SK-N-SH (cell line): ENCODE measurements around the gene CRPPA. TPM values are rescaled to one million over a fixed set of nuclear protein-coding genes. Genes with fewer than 3 reads are reported as not detected.

Experiments used
- CTCF ChIA-PET: fragments of 300-600, 350-600 bp; formaldehyde crosslinking; extraction: SDS; loops from one replicate; lab custom pipeline; 2021; lab: Yijun Ruan, JAX
- POLR2A ChIA-PET: fragments of 350-600 bp; sonication (Branson Sonifier 250); formaldehyde crosslinking; extraction: SDS; loops from one replicate; lab custom pipeline; 2020; ENCODE audit warnings: antibody characterized with exemption, inconsistent platforms; lab: Yijun Ruan, JAX
- DNase-seq: peaks from one replicate; pipeline ENCODE4 v3.0.0; 2012
- H2AFZ ChIP-seq: fragments of 200-600 bp; sonication (generic); 2 replicates; pipeline ENCODE4 v1.8.1; 2016; ENCODE audit warnings: antibody characterized with exemption, mild to moderate bottlenecking, low read depth
- H3F3A ChIP-seq: fragments of 200-600 bp; sonication (generic); replicated peaks from 2 replicates; pipeline ENCODE3; 2016; ENCODE audit warnings: antibody characterized with exemption, mild to moderate bottlenecking; ENCODE audit not compliant: insufficient read depth
- H3K27ac ChIP-seq, 2 experiments: fragments of 200-500 bp in 1 of 2; fragments of 200-600 bp in 1 of 2; sonication (Bioruptor generic) in 1 of 2; sonication (generic), shearing (Covaris generic) in 1 of 2; 2 replicates each; pipeline versions ENCODE4 v1.5.1 to v1.6.1; 2014 to 2016; ENCODE audit warnings: low read depth in 2 of 2, inconsistent platforms in 1 of 2, low read length in 1 of 2, mild to moderate bottlenecking in 1 of 2, mixed read lengths in 1 of 2
- H3K27me3 ChIP-seq: fragments of 200-600 bp; sonication (generic), shearing (Covaris generic); 2 replicates; pipeline ENCODE4 v1.6.1; 2016; ENCODE audit warnings: mixed run types; ENCODE audit not compliant: insufficient read depth
- H3K36me3 ChIP-seq, 2 experiments: fragments of 200-500 bp in 1 of 2; fragments of 200-600 bp in 1 of 2; sonication (Bioruptor generic) in 1 of 2; sonication (generic) in 1 of 2; replicated peaks in 1 of 2; 2 replicates each; pipeline versions ENCODE3 to v1.5.1; 2014 to 2016; ENCODE audit warnings: low read length in 1 of 2, mild to moderate bottlenecking in 1 of 2; ENCODE audit not compliant: insufficient read depth in 2 of 2, control insufficient read depth in 1 of 2
- H3K4me1 ChIP-seq, 2 experiments: fragments of 200-500 bp in 1 of 2; fragments of 200-600 bp in 1 of 2; sonication (Bioruptor generic) in 1 of 2; sonication (generic), shearing (Covaris generic) in 1 of 2; 2 replicates each; pipeline versions ENCODE4 v1.5.1 to v1.6.1; 2014 to 2016; ENCODE audit warnings: low read depth in 1 of 2, low read length in 1 of 2, mixed run types in 1 of 2; ENCODE audit not compliant: insufficient read depth in 2 of 2, control insufficient read depth in 1 of 2
- H3K4me2 ChIP-seq: fragments of 200-600 bp; sonication (generic), shearing (Covaris generic); 2 replicates; pipeline ENCODE4 v1.6.1; 2017; ENCODE audit warnings: mixed run types
- H3K4me3 ChIP-seq, 2 experiments: fragments of 200-500 bp in 1 of 2; fragments of 200-600 bp in 1 of 2; sonication (Bioruptor generic) in 1 of 2; sonication (generic), shearing (Covaris generic) in 1 of 2; 2 replicates each; pipeline versions ENCODE4 v1.5.1 to v1.8.1; 2014 to 2016; ENCODE audit warnings: low read depth in 2 of 2, inconsistent platforms in 1 of 2, low read length in 1 of 2, mild to moderate bottlenecking in 1 of 2, mixed read lengths in 1 of 2, moderate library complexity in 1 of 2
- H3K79me2 ChIP-seq: fragments of 200-600 bp; sonication (generic); 2 replicates; pipeline ENCODE4 v1.8.1; 2017; ENCODE audit warnings: mild to moderate bottlenecking; ENCODE audit not compliant: insufficient read depth
- H3K9ac ChIP-seq: fragments of 200-600 bp; sonication (generic); 2 replicates; pipeline ENCODE4 v1.6.1; 2017; ENCODE audit warnings: mixed run types
- H3K9me2 ChIP-seq: fragments of 200-600 bp; sonication (generic); 2 replicates; pipeline ENCODE4 v1.6.1; 2017; ENCODE audit warnings: mixed run types
- H3K9me3 ChIP-seq: fragments of 200-600 bp; sonication (generic); 2 replicates; pipeline ENCODE4 v1.6.1; 2017; ENCODE audit warnings: mixed run types, mild to moderate bottlenecking, moderate library complexity
- H4K20me1 ChIP-seq: fragments of 200-600 bp; sonication (generic); 2 replicates; pipeline ENCODE4 v1.6.1; 2017; ENCODE audit warnings: mild to moderate bottlenecking, mixed run types; ENCODE audit not compliant: insufficient read depth
- ELF1 ChIP-seq: IDR thresholded peaks from 2 replicates; pipeline ENCODE4 v1.4.0; 2012
- EP300 ChIP-seq, 2 experiments: IDR thresholded peaks; 2 replicates each; pipeline versions ENCODE4 v1.4.0 to v1.6.1; 2012; ENCODE audit warnings: borderline replicate concordance in 1 of 2, low read depth in 1 of 2, low read length in 1 of 2
- EZH2phosphoT487 ChIP-seq: fragments of 200-600 bp; sonication (generic); IDR thresholded peaks from 2 replicates; pipeline ENCODE4 v1.6.1; 2017; ENCODE audit warnings: low read depth, mixed run types, mild to moderate bottlenecking, antibody characterized with exemption, moderate library complexity, borderline replicate concordance
- FOSL2 ChIP-seq: IDR thresholded peaks from 2 replicates; pipeline ENCODE4 v1.4.0; 2012; ENCODE audit warnings: low read depth, mild to moderate bottlenecking, moderate library complexity, borderline replicate concordance
- FOXJ3 ChIP-seq: sonication (generic); formaldehyde crosslinking; IDR thresholded peaks from 2 replicates; pipeline ENCODE4 v1.5.1; 2020; ENCODE audit warnings: mild to moderate bottlenecking, missing genetic modification reagents
- FOXM1 ChIP-seq: IDR thresholded peaks from 2 replicates; pipeline ENCODE4 v1.4.0; 2012; ENCODE audit warnings: low read depth, mild to moderate bottlenecking
- IRF3 ChIP-seq: fragments of 150-350 bp; IDR thresholded peaks from 2 replicates; pipeline ENCODE4 v1.6.1; 2016; ENCODE audit warnings: mild to moderate bottlenecking, low read depth, low read length
- JUND ChIP-seq: IDR thresholded peaks from 2 replicates; pipeline ENCODE4 v1.4.0; 2012
- MEF2A ChIP-seq: IDR thresholded peaks from 2 replicates; pipeline ENCODE4 v1.4.0; 2012; ENCODE audit warnings: low read depth, borderline replicate concordance
- NFIC ChIP-seq: IDR thresholded peaks from 2 replicates; pipeline ENCODE4 v1.4.0; 2012; ENCODE audit warnings: borderline replicate concordance
- NRF1 ChIP-seq: IDR thresholded peaks from 2 replicates; pipeline ENCODE4 v1.6.1; 2012; ENCODE audit warnings: low read depth, mild to moderate bottlenecking, low read length
- RXRA ChIP-seq: IDR thresholded peaks from 2 replicates; pipeline ENCODE4 v1.4.0; 2012; ENCODE audit warnings: low read depth, mild to moderate bottlenecking, borderline replicate concordance
- SIN3A ChIP-seq: IDR thresholded peaks from 2 replicates; pipeline ENCODE4 v1.6.1; 2012; ENCODE audit warnings: low read depth, mild to moderate bottlenecking, low read length, moderate library complexity, borderline replicate concordance
- SMC3 ChIP-seq: IDR thresholded peaks from 2 replicates; pipeline ENCODE4 v1.6.1; 2012; ENCODE audit warnings: low read depth, low read length, improper control_type of control experiment
- TAF1 ChIP-seq: IDR thresholded peaks from 2 replicates; pipeline ENCODE4 v1.6.1; 2012; ENCODE audit warnings: low read depth, mild to moderate bottlenecking, low read length, moderate library complexity, borderline replicate concordance
- TEAD4 ChIP-seq: IDR thresholded peaks from 2 replicates; pipeline ENCODE4 v1.4.0; 2012; ENCODE audit warnings: mild to moderate bottlenecking, borderline replicate concordance; ENCODE audit not compliant: insufficient read depth
- YY1 ChIP-seq: IDR thresholded peaks from 2 replicates; pipeline ENCODE4 v1.4.0; 2012; ENCODE audit warnings: low read depth, mild to moderate bottlenecking
- WGBS: methylation state at CpG from one replicate; pipeline ENCODE4 v1.1.6; 2017; ENCODE audit warnings: low lambda C conversion rate; 5-methylcytosine and 5-hydroxymethylcytosine counted together
- polyA plus RNA-seq, 3 experiments: library from polyadenylated mRNA; depleted of rRNA; stranded (reverse); fragments of >200 nt; gene quantifications; 2 replicates each; pipeline ENCODE4 v1.2.3, GENCODE V29; 2012
- TF ChIP-seq, protein P1 (sequence below): IDR thresholded peaks from 2 replicates; pipeline ENCODE4; 2012
- TF ChIP-seq, protein P2 (sequence below): IDR thresholded peaks from 2 replicates; pipeline ENCODE4 v1.4.0; 2012; ENCODE audit warnings: low read depth
- TF ChIP-seq, protein P3 (sequence below): fragments of 150-350 bp; IDR thresholded peaks from 2 replicates; pipeline ENCODE4 v1.6.1; 2017; ENCODE audit warnings: antibody characterized with exemption, low read length, low read depth, borderline replicate concordance

CRPPA gene
- polyA plus RNA-seq, 1 of the 3 experiments (the other 2 are of a cell fraction), result 0.15 TPM

DNA sequence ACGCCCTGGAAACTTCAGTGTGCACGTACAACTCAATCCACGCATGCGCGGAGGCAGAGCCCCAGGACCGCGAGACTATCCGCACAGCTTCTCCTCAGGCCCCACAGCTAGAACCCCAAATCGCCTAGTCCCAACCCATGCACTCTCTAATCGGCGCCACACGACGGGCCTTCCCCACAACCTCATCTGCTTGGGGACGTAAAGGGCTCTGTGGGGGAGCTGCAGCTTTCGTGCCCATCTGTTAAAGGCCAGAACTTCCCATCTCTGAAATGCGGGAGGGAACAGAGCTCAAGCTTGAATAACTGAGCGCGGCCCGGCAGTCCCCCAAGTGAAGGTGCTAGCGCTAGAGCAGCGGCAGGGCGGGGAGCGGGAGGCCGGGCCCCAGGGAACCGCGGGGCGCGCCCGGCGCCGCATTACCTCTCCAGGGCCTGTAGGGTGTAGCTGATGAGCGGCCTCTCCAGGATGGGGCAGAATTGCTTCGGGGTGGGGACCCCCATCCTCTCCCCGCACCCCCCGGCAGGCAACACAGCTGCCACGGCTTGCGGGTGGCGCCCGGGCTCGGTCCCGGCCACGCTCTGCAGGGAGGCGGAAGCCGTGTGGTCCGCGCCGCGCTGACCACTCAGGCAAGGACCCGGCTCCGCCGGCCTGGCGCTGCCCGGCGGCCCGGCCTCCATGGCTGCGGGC lies 547 bp downstream of the CRPPA start (continued):
- TF ChIP-seq NFIC (no peak), IRF3 (no peak), FOXJ3 (CRISPR knock-in tag) (no peak), FOXM1 (no peak), YY1 (no peak), SIN3A (no peak), ELF1 (no peak), EZH2phosphoT487 (no peak), NRF1 (peak; percentile 68), JUND (no peak)
- TF ChIP-seq, protein P1, sequence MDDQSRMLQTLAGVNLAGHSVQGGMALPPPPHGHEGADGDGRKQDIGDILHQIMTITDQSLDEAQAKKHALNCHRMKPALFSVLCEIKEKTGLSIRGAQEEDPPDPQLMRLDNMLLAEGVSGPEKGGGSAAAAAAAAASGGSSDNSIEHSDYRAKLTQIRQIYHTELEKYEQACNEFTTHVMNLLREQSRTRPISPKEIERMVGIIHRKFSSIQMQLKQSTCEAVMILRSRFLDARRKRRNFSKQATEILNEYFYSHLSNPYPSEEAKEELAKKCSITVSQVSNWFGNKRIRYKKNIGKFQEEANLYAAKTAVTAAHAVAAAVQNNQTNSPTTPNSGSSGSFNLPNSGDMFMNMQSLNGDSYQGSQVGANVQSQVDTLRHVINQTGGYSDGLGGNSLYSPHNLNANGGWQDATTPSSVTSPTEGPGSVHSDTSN, result no peak
- TF ChIP-seq, protein P2, sequence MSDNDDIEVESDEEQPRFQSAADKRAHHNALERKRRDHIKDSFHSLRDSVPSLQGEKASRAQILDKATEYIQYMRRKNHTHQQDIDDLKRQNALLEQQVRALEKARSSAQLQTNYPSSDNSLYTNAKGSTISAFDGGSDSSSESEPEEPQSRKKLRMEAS, result peak; percentile 70; the same call in 1 of the 2 replicates

GRCh38 chr7:16420329-16420648 lies 1.0 kb downstream of the CRPPA start:
- H3K4me2 ChIP-seq, result peak overlapping the region; percentile 85
- H3K9me3 ChIP-seq, result no peaks in the 10 kb centered on the region
- POLR2A ChIA-PET, result interaction anchor here (0.9 to 1.9 kb wide), 9 partner anchors 9 to 226 kb away, joined by 3 to 11 read pairs (median 4); partner anchors contain the start of genes ANKMY2, BZW2 and SOSTDC1
- H3F3A ChIP-seq, result no peaks in the 10 kb centered on the region
- H3K4me1 ChIP-seq, result peaks cover 0 to 15% of the 10 kb centered on the region in 2 experiments; a peak in 1 of 4 replicates
- peak overlapping the region; percentile 59 for H3K4me3 ChIP-seq
- peak overlapping the region; percentile 69 to 95; a peak in 3 of 4 replicates for H3K27ac ChIP-seq
- TF ChIP-seq TAF1 (no peak), FOSL2 (no peak), RXRA (no peak), SMC3 (no peak), EP300 (IDR thresholded peaks at IDR 0.05; ENCODE audit: borderline replicate concordance in 1 of 2, low read depth in 1 of 2, low read length in 1 of 2) (no peak), MEF2A (no peak), TEAD4 (no peak)
- TF ChIP-seq, protein P3, sequence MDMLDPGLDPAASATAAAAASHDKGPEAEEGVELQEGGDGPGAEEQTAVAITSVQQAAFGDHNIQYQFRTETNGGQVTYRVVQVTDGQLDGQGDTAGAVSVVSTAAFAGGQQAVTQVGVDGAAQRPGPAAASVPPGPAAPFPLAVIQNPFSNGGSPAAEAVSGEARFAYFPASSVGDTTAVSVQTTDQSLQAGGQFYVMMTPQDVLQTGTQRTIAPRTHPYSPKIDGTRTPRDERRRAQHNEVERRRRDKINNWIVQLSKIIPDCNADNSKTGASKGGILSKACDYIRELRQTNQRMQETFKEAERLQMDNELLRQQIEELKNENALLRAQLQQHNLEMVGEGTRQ, result no peak
- TF ChIP-seq, all 33 proteins: peak for 0
- Histone ChIP-seq H3K27me3 (no peaks in the 10 kb centered on the region), H3K36me3 (no peaks in the 10 kb centered on the region), H3K9me2 (no peaks in the 10 kb centered on the region), H2AFZ (peak overlapping the region; percentile 80), H3K9ac (peak overlapping the region; percentile 67; the same call in 1 of the 2 replicates), H3K79me2 (no peaks in the 10 kb centered on the region), H4K20me1 (no peaks in the 10 kb centered on the region)
- CTCF ChIA-PET, result interaction anchor here (0.6 to 6.2 kb wide), 10 partner anchors 8 to 342 kb away, joined by 3 to 56 read pairs (median 4); no protein-coding TSS in a partner anchor
- WGBS, result 7% methylated on average over 3 of the region's 3 CpGs
- no peak for DNase-seq
